Activated CD4-positive, alpha-beta T cell treated with anti-CD3 and anti-CD28 coated beads, Interleukin-2, amount 50 U/mL, for 4 hours (primary cell): Measurements from ENCODE around the gene PSENEN.

Experiments
- DNase-seq, 2 experiments: peaks; one replicate each; pipeline ENCODE4 v3.0.0-alpha.2; 2020

Gene PSENEN

GRCh38 chr19:35734273-35734672 is 11.2 kb upstream of the PSENEN start:
- no peak for DNase-seq

GRCh38 chr19:35734889-35735288 is 10.6 kb upstream of the PSENEN start:
- DNase-seq, result no peak

GRCh38 chr19:35736913-35737886 is 8.3 kb upstream of the PSENEN start:
- no peak for DNase-seq

- DNase-seq, result no peak
Measured at GRCh38 chr19:35738021-35738886, 7.2 kb upstream of the PSENEN start.

- no peak for DNase-seq
Measured at GRCh38 chr19:35738887-35739229, 6.6 kb upstream of the PSENEN start.

- no peak for DNase-seq
Measured at GRCh38 chr19:35739275-35740107, 6.0 kb upstream of the PSENEN start.

GRCh38 chr19:35740108-35740422 is 5.4 kb upstream of the PSENEN start:
- no peak for DNase-seq

GRCh38 chr19:35740423-35741202 is 4.8 kb upstream of the PSENEN start:
- peak; percentile 91 to 92 for DNase-seq

GRCh38 chr19:35741203-35741515 is 4.3 kb upstream of the PSENEN start:
- DNase-seq, result no peak

- DNase-seq, result peak; percentile 54 to 68
Measured at GRCh38 chr19:35742121-35742724, 3.2 kb upstream of the PSENEN start, which contains the start of gene IGFLR1. Gene IGFLR1, minus strand, starts transcription at chr19:35742452. Its CDS starts 1,272 bp downstream, at chr19:35741180.

- DNase-seq, result no peak
Measured at GRCh38 chr19:35743640-35744429, 1.6 kb upstream of the PSENEN start.

- peak; percentile 92 for DNase-seq
Measured at GRCh38 chr19:35744430-35745327, 772 bp upstream of the PSENEN start.

- DNase-seq, result no peak
Measured at GRCh38 chr19:35746087-35746462, 624 bp downstream of the PSENEN start.

GRCh38 chr19:35746531-35746930 is 1.1 kb downstream of the PSENEN start:
- DNase-seq, result no peak

GRCh38 chr19:35748106-35749020 is 2.9 kb downstream of the PSENEN start, which contains the start of gene LIN37:
Gene LIN37, plus strand, starts transcription at chr19:35748576. Its CDS starts 149 bp downstream, at chr19:35748725.
- DNase-seq, result peak; percentile 98

- no peak for DNase-seq
Measured at GRCh38 chr19:35750167-35750566, 4.7 kb downstream of the PSENEN start.

GRCh38 chr19:35751839-35752745 is 6.6 kb downstream of the PSENEN start:
- no peak for DNase-seq
